OCI-LY3 (cell line): Measurements from ENCODE around the gene PDCD2.
"Not testable (repeated sequence)": the region's sequence is repeated elsewhere in the genome, so short reads cannot be mapped to it uniquely, and the experiment has no call there.

Experiments used
- H2AFZ ChIP-seq: fragments of 200-600, 300-600 bp; shearing (Covaris generic); 2 replicates; pipeline ENCODE4 v1.6.0; 2014; ENCODE audit warnings: antibody characterized with exemption, low read depth, low read length
- H3K27ac ChIP-seq: fragments of 200-600, 300-600 bp; sonication (generic); 2 replicates; pipeline ENCODE4 v1.5.1; 2014; ENCODE audit warnings: mild to moderate bottlenecking, low read length, moderate library complexity, mixed read lengths
- H3K27me3 ChIP-seq: fragments of 200-600, 300-600 bp; sonication (generic); 2 replicates; pipeline ENCODE4 v1.6.1; 2014; ENCODE audit warnings: low read depth, low read length, mixed read lengths
- H3K36me3 ChIP-seq: fragments of 200-600, 300-600 bp; sonication (generic); replicated peaks from 2 replicates; pipeline ENCODE3; 2014; ENCODE audit warnings: low read depth, low read length, mixed read lengths
- H3K4me1 ChIP-seq: fragments of 300-600, 200-600 bp; sonication (generic); 2 replicates; pipeline ENCODE4 v1.6.1; 2014; ENCODE audit warnings: low read length, mixed read lengths
- H3K4me2 ChIP-seq: fragments of 200-600, 300-600 bp; sonication (generic); 2 replicates; pipeline ENCODE4 v1.6.1; 2014; ENCODE audit warnings: low read length, mixed read lengths
- H3K4me3 ChIP-seq: fragments of 300-600, 200-600 bp; sonication (generic); 2 replicates; pipeline ENCODE4 v1.5.1; 2014; ENCODE audit warnings: antibody characterized with exemption, mild to moderate bottlenecking, low read length, moderate library complexity
- H3K79me2 ChIP-seq: fragments of 300-600, 200-600 bp; shearing (Covaris generic); 2 replicates; pipeline ENCODE4 v1.6.1; 2014; ENCODE audit warnings: mild to moderate bottlenecking, low read length, mixed read lengths
- H3K9ac ChIP-seq: fragments of 300-600, 200-600 bp; shearing (Covaris generic); 2 replicates; pipeline ENCODE4 v1.6.0; 2014; ENCODE audit warnings: mild to moderate bottlenecking, low read length, moderate library complexity
- H3K9me3 ChIP-seq: fragments of 200-600, 300-600 bp; shearing (Covaris generic); 2 replicates; pipeline ENCODE4 v1.6.1; 2014; ENCODE audit warnings: low read length, mixed read lengths; ENCODE audit not compliant: insufficient read depth
- H4K20me1 ChIP-seq: fragments of 200-600, 300-600 bp; sonication (generic); 2 replicates; pipeline ENCODE4 v1.6.1; 2016; ENCODE audit warnings: low read length, mixed read lengths; ENCODE audit not compliant: insufficient read depth
- CTCF ChIP-seq: fragments of 200-600, 300-600 bp; sonication (generic); IDR thresholded peaks from 2 replicates; pipeline ENCODE4 v1.5.1; 2014; ENCODE audit warnings: antibody characterized with exemption, low read length, low read depth
- EZH2phosphoT487 ChIP-seq: fragments of 200-600 bp; shearing (Covaris generic); IDR thresholded peaks from 2 replicates; pipeline ENCODE4 v1.6.1; 2018; ENCODE audit warnings: antibody characterized with exemption, mixed run types, low read depth

Gene PDCD2

DNA sequence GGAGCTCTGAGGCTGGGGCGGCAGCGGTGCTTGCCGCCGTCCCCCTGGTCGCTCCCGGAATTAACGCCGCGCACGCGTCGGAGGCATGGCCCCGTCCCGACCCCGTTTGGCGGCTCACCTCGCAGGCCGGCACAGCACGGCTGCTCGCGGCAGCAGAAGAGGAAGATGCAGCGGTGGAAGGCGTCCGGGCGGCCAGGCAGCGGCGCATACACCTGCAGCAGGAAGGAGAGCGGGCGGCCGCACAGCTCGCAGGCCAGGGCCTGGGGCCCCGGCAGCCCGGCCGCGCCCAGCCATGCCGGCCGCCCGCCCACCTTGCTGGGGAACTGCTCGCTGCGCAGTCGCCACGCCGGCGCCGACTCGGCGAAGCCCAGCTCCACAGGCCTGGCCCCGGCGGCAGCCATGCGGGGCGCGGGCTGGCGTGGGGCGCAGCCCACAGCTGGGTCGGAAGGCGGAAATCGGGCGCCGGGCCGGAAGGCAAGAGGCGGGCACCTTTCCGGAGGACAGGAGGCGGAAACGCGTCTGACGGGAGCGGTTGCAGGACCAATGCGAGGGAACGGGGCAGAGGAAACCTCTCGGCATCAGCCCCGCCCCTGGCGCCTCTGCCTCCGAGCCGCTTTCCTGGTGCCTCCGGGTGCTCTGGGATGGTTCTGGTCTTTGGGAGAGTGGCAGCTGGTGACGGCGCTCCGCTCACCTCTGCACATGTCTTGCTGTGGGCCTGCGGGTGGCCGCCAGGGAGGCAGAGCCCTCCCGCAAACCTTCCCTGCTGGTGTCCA, at the start of gene PDCD2:
TSS of gene PDCD2 (minus strand) at position 457 of the 773 bp plus-strand sequence. CDS start at position 401, 56 bp downstream.
- H3K79me2 ChIP-seq: peaks cover 29% of the 10 kb centered on the region
- H4K20me1 ChIP-seq: no peaks in the 10 kb centered on the region
- peaks cover 5% of the 10 kb centered on the region for H3K36me3 ChIP-seq
- H3K4me3 ChIP-seq: peak within 1 kb of the TSS; percentile 100
- H2AFZ ChIP-seq: peak within 1 kb of the TSS; percentile 98
- peak within 1 kb of the TSS; percentile 91 for H3K9ac ChIP-seq
- peak within 1 kb of the TSS; percentile 98 for H3K4me2 ChIP-seq
- peaks cover 5% of the 10 kb centered on the region for H3K4me1 ChIP-seq
- H3K27ac ChIP-seq: peak within 1 kb of the TSS; percentile 65
- H3K27me3 ChIP-seq: no peaks in the 10 kb centered on the region
- no peaks in the 10 kb centered on the region for H3K9me3 ChIP-seq
- TF ChIP-seq CTCF: no peak
- TF ChIP-seq EZH2phosphoT487: no peak

- not testable (repeated sequence) for H3K79me2 ChIP-seq, H3K4me1 ChIP-seq, H4K20me1 ChIP-seq, H3K9me3 ChIP-seq, H3K27ac ChIP-seq, H2AFZ ChIP-seq, H3K4me3 ChIP-seq, H3K9ac ChIP-seq, H3K36me3 ChIP-seq, H3K4me2 ChIP-seq, H3K27me3 ChIP-seq
These were observed 31.6 kb upstream of the PDCD2 start for GRCh38 chr6:170616020-170616554.

- not testable (repeated sequence) for H3K27ac ChIP-seq, H3K4me2 ChIP-seq, H3K9me3 ChIP-seq, H3K36me3 ChIP-seq, H2AFZ ChIP-seq, H3K9ac ChIP-seq, H3K27me3 ChIP-seq, H3K79me2 ChIP-seq, H3K4me1 ChIP-seq, H3K4me3 ChIP-seq, H4K20me1 ChIP-seq
These were observed 27.9 kb upstream of the PDCD2 start for GRCh38 chr6:170612256-170612804.

- not testable (repeated sequence) for H4K20me1 ChIP-seq, H2AFZ ChIP-seq, H3K79me2 ChIP-seq, H3K4me3 ChIP-seq, H3K9ac ChIP-seq, H3K4me1 ChIP-seq, H3K27me3 ChIP-seq, H3K9me3 ChIP-seq, H3K4me2 ChIP-seq, H3K36me3 ChIP-seq, H3K27ac ChIP-seq
These were observed 24.8 kb upstream of the PDCD2 start for GRCh38 chr6:170609225-170609624.

DNA sequence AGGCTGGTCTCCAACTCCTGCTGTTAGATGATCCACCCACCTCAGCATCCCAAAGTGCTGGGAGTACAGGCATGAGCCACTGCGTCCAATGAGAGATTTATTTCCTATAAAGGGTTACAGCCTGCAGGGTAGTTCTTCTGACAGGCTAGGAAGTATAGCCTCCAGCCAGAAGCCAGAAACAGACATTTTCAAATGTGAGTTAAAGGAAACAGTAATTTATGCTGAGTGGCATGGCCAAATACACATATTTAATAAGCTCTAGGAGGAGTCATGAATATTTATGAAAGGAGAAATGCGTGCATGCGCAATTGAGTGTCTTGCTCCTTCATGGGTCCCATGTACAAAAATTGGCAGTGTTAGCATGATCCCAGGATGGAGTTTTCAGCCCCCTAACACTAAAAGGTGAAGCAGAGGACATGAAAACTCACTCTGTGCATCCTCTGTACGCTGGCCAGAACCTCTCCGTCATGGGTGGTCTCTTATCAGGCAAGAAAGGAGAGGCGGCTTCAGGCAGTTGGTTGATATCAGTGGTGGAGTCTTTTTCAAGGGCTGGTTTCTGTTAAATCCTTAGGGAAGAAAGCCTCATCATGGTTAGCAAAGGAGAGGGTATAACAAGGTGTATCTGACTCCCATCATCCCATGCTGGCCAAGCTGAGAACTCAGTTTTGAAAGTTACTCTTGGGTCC, 21.3 kb upstream of the PDCD2 start:
- no peak for TF ChIP-seq CTCF
- no peak for TF ChIP-seq EZH2phosphoT487

More for the DNA sequence above, 21.3 kb upstream of the PDCD2 start:
- Histone ChIP-seq H3K9ac (no peak overlapping the region), H3K9me3 (no peaks in the 10 kb centered on the region), H2AFZ (no peak overlapping the region), H3K4me3 (no peak overlapping the region), H3K4me1 (no peaks in the 10 kb centered on the region), H3K4me2 (no peak overlapping the region), H3K27me3 (no peaks in the 10 kb centered on the region), H3K27ac (no peak overlapping the region), H4K20me1 (no peaks in the 10 kb centered on the region), H3K79me2 (no peaks in the 10 kb centered on the region), H3K36me3 (no peaks in the 10 kb centered on the region)
